Ishikawa (cell line): ENCODE data around the gene BCAN.

ENCODE experiments used
- CEBPB ChIP-seq: IDR thresholded peaks from 2 replicates; pipeline ENCODE4 v1.6.1; 2012
- CREB1 ChIP-seq: IDR thresholded peaks from 2 replicates; pipeline ENCODE4 v1.6.1; 2012; ENCODE audit warnings: low read depth
- EP300 ChIP-seq: IDR thresholded peaks from 2 replicates; pipeline ENCODE4 v1.6.1; 2012; ENCODE audit warnings: borderline replicate concordance
- FOXM1 ChIP-seq: IDR thresholded peaks from 2 replicates; pipeline ENCODE4 v1.6.1; 2012; ENCODE audit warnings: low read depth, borderline replicate concordance
- RAD21 ChIP-seq: IDR thresholded peaks from 2 replicates; pipeline ENCODE4 v1.6.1; 2012; ENCODE audit warnings: low read depth
- REST ChIP-seq: IDR thresholded peaks from 2 replicates; pipeline ENCODE4 v1.6.1; 2012; ENCODE audit warnings: low read depth, mild to moderate bottlenecking
- TAF1 ChIP-seq: IDR thresholded peaks from 2 replicates; pipeline ENCODE4 v1.6.1; 2012; ENCODE audit warnings: low read depth, mild to moderate bottlenecking
- TCF12 ChIP-seq: IDR thresholded peaks from 2 replicates; pipeline ENCODE4 v1.6.1; 2012; ENCODE audit warnings: low read depth
- USF1 ChIP-seq: IDR thresholded peaks from 2 replicates; pipeline ENCODE4 v1.6.1; 2012
- YY1 ChIP-seq: IDR thresholded peaks from 2 replicates; pipeline ENCODE4 v1.6.1; 2012; ENCODE audit warnings: low read depth
- ZBTB7A ChIP-seq: IDR thresholded peaks from 2 replicates; pipeline ENCODE4 v1.6.1; 2012; ENCODE audit warnings: low read depth
- TF ChIP-seq, protein P1 (sequence below): IDR thresholded peaks from 2 replicates; pipeline ENCODE4 v1.6.1; 2012

DNA sequence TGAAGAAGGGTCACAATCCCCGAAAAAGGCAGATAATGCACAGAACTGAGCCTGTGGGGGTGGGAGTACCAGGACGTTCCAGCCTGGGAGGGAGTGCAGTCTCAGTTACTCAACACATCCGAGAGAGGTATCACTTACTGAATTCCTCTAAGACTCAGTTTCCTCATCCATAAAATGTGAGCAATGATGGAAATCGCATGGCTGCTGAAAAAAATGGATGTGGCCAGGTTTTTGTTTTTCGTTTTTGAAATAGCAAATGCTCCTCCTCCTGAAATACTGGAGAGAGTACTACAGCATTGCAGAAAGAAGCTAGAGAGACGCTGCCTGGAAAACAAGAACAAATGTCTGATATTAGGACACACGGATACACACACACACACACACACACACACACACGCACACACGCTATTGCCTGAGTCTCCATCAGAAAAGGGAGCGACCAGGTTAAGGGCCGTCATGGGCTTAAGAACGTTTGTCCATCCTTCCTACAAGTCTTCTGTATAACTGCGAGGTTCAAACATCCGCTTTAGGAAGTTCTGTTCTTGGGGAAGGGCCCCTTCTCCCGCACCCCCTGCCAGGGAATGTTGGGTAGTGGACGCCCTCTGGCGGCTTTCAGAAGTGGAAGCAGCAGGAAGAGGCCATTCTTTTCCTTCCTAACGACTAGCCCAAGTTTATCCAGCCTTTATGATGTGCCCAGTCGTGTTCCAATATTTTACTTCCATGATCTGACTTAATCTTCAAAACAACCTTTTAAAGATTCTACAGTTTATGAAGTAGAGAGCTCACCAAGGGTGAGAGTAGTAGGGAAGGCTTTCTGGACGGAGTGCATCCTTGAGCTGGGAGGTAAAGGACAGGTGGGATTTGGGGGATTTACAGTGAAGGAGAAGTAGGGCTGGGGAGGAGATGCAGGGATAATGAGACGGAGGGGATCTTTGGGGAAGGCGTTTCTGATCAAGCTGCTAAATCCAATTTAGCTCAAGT lies 36.0 kb downstream of the BCAN start:
- no peak for TF ChIP-seq REST
- TF ChIP-seq RAD21 = peak; percentile 93
- no peak for TF ChIP-seq CEBPB
- TF ChIP-seq TAF1 = no peak
- TF ChIP-seq YY1 = peak; percentile 45; the same call in 1 of the 2 replicates
- TF ChIP-seq EP300 = no peak
- 0 out of 2 replicates have a peak, but pooled peaks have one; percentile 63 for TF ChIP-seq ZBTB7A
- TF ChIP-seq CREB1 = no peak
- TF ChIP-seq, protein P1, sequence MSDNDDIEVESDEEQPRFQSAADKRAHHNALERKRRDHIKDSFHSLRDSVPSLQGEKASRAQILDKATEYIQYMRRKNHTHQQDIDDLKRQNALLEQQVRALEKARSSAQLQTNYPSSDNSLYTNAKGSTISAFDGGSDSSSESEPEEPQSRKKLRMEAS = no peak
- TF ChIP-seq USF1 = no peak
- TF ChIP-seq FOXM1 = no peak
- no peak for TF ChIP-seq TCF12
